WERI-Rb-1 (cell line): Measurements from ENCODE around the gene CAMSAP3.

Experiments
- DNase-seq: peaks from one replicate; pipeline ENCODE4 v3.0.0-alpha.2; 2020
- H3K27ac ChIP-seq: fragments of 250-450 bp; sonication (Bioruptor Pico); 2 replicates; pipeline ENCODE4 v1.5.1; 2020; ENCODE audit warnings: mild to moderate bottlenecking, moderate library complexity
- H3K27me3 ChIP-seq: fragments of 250-450 bp; sonication (Bioruptor Pico); 2 replicates; pipeline ENCODE4 v1.5.1; 2021; ENCODE audit warnings: mild to moderate bottlenecking, low read depth, moderate library complexity; ENCODE audit not compliant: insufficient read depth, severe bottlenecking
- H3K36me3 ChIP-seq: fragments of 250-450 bp; sonication (Bioruptor Pico); 2 replicates; pipeline ENCODE4 v1.5.1; 2020; ENCODE audit warnings: mild to moderate bottlenecking, moderate library complexity
- H3K4me3 ChIP-seq: 2 replicates; pipeline ENCODE4 v1.5.1; 2011; ENCODE audit warnings: low read depth, mild to moderate bottlenecking, control low read depth, low read length
- H3K9me3 ChIP-seq: fragments of 250-450 bp; sonication (Bioruptor Pico); 2 replicates; pipeline ENCODE4 v1.5.1; 2021; ENCODE audit warnings: mild to moderate bottlenecking, moderate library complexity; ENCODE audit not compliant: severe bottlenecking
- TF ChIP-seq, protein P1 (sequence below): IDR thresholded peaks from 2 replicates; pipeline ENCODE4 v1.5.1; 2011; ENCODE audit warnings: low read depth, mild to moderate bottlenecking, control low read depth, inconsistent platforms, low read length

The CAMSAP3 gene

DNA sequence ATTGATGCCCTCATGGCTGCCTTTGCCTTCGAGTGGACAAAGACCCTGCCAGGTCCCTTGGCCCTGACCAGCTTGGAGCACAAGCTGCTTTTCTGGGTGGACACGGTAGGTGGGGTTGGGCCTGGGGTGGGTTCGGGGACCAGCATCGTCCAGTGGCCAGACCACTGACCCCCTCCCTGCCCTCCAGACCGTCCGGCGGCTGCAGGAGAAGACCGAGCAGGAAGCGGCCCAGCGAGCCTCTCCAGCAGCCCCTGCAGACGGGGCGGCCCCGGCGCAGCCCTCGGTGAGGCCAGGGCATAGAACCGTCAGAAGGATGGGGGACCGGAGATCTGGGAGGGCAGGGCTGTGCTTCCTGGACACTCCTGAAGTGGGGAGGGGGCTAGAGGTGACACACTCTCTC lies 10.6 kb downstream of the CAMSAP3 start:
- TF ChIP-seq, protein P1, sequence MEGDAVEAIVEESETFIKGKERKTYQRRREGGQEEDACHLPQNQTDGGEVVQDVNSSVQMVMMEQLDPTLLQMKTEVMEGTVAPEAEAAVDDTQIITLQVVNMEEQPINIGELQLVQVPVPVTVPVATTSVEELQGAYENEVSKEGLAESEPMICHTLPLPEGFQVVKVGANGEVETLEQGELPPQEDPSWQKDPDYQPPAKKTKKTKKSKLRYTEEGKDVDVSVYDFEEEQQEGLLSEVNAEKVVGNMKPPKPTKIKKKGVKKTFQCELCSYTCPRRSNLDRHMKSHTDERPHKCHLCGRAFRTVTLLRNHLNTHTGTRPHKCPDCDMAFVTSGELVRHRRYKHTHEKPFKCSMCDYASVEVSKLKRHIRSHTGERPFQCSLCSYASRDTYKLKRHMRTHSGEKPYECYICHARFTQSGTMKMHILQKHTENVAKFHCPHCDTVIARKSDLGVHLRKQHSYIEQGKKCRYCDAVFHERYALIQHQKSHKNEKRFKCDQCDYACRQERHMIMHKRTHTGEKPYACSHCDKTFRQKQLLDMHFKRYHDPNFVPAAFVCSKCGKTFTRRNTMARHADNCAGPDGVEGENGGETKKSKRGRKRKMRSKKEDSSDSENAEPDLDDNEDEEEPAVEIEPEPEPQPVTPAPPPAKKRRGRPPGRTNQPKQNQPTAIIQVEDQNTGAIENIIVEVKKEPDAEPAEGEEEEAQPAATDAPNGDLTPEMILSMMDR, result no peak
- H3K36me3 ChIP-seq, result no peaks in the 10 kb centered on the region; the same call in 1 of the 2 replicates
- H3K27me3 ChIP-seq, result no peaks in the 10 kb centered on the region
- H3K9me3 ChIP-seq, result no peaks in the 10 kb centered on the region
- H3K27ac ChIP-seq, result no peak overlapping the region
- no peak overlapping the region for H3K4me3 ChIP-seq
- DNase-seq, result no peak

DNA sequence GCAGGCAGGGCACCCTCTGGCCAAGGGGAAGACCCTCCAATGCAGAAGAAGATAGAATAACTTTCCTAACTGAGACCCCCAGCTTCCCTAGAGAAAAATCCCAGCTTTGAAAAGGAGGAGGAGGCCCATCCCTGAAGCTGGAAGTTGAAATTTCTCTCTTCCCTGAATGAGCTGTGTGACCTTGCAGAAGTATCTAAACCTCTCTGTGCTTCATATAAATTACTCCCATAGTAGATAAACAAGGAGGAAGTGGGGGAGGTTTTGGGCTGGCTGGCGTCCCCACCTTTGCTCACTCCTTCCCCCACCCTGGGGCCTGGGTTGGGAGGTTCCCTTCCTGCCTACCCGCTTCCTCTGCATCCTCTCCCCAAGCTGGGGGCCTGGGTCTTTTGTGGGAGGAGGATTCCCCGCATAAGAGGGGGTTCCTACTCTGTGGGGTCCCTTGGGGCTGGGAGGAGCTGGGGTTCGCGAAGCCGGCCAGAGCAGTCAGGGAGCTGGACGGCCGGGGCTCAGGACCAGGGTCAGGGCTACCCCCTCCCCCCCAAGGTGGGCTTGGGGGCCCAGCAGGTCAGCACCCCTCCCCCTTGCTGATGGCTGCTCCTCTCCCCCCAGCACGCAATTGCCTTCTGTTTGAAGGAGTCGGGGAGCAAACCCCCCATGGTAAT lies 11.7 kb downstream of the CAMSAP3 start:
- Histone ChIP-seq H3K4me3 (no peak overlapping the region), H3K27me3 (no peaks in the 10 kb centered on the region), H3K27ac (no peak overlapping the region), H3K9me3 (no peaks in the 10 kb centered on the region), H3K36me3 (no peaks in the 10 kb centered on the region; the same call in none of the 2 replicates)
- DNase-seq, result no peak
- TF ChIP-seq, protein P1, result no peak

DNA sequence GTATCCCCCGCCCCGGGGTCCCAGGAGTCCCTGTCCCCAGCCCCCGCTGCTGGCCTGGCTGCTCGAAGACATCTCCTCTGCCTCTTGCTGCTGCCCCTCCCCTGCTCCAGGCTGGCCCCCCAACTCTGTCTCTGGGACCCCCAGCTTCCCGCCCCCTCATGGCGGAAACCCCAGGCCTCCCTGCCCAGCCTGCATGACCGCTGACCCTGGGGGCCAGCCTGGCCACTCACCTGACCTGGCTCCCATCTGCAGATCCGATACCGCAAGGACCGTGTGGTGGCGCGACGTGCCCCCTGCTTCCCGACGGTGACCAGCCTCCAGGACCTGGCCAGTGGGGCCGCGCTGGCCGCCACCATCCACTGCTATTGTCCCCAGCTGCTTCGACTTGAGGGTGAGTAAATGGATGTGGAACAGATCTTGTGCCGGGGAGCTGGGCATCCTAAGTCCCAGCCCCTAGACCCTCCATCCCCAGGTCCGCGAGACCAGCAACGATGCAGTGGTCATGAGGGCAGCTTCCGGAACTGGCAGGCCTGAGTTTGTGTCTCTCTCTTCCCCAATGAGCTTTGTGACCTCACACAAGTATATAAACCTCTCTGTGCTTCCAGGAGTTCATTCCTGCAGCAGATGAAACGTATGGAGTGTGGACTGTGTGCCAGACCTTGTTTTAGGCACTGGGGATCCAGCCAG lies 12.4 kb downstream of the CAMSAP3 start:
- H3K9me3 ChIP-seq, result no peaks in the 10 kb centered on the region
- TF ChIP-seq, protein P1, result no peak
- no peaks in the 10 kb centered on the region; the same call in none of the 2 replicates for H3K36me3 ChIP-seq
- no peak for DNase-seq
- H3K27ac ChIP-seq, result no peak overlapping the region
- no peak overlapping the region for H3K4me3 ChIP-seq
- H3K27me3 ChIP-seq, result no peaks in the 10 kb centered on the region

DNA sequence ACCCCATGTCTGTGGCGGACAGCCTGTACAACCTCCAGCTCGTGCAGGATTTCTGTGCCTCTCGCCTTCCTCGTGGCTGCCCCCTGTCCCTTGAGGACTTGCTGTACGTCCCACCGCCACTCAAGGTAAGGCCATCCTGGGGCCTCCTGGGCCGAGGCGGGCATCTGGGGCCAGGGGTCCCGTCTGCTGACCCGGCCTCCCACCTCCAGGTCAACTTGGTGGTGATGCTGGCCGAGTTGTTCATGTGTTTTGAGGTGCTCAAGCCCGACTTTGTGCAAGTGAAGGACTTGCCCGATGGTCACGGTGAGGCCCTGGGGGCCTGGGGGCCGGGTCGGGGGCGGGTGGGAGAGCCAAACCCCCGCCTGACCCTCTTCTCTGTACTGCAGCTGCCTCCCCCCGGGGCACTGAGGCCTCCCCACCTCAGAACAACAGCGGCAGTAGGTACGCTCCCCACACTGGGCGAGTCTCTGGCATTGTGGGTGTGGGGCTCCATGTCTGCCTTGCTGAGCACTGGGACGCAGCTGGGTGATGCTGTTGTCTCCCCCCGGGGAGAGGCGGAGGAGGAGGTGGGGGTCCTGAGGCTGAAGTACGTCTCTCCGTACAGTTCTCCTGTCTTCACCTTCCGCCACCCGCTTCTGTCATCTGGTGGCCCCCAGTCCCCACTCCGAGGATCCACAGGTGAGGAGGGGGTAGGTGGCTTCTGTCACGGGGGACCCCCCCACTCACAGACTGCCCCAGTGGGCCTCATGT lies 15.0 kb downstream of the CAMSAP3 start:
- DNase-seq, result peak; percentile 3
- Histone ChIP-seq H3K4me3 (no peak overlapping the region), H3K36me3 (peaks cover 4% of the 10 kb centered on the region), H3K27ac (no peak overlapping the region), H3K27me3 (no peaks in the 10 kb centered on the region), H3K9me3 (no peaks in the 10 kb centered on the region)
- TF ChIP-seq, protein P1, result no peak

DNA sequence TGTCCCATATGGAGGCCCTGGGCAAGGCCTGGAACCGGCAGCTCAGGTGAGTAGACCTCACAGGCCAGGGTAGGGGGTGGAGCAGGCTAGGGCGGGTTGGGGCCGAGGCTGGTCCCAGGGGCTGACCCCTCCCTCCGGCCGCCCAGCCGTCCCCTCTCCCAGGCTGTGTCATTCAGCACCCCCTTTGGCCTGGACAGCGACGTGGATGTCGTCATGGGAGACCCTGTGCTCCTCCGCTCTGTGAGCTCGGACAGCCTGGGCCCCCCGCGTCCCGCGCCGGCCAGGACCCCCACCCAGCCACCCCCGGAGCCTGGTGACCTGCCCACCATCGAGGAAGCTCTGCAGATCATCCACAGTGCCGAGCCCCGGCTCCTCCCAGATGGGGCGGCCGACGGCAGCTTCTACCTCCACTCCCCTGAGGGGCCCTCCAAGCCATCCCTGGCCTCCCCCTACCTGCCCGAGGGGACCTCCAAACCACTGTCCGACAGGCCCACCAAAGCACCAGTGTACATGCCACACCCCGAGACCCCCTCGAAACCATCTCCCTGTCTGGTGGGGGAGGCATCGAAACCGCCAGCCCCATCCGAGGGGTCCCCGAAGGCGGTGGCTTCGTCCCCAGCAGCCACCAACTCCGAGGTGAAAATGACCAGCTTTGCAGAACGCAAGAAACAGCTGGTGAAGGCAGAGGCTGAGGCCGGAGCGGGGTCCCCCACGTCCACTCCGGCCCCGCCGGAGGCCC lies 16.0 kb downstream of the CAMSAP3 start:
- DNase-seq, result no peak
- TF ChIP-seq, protein P1, result no peak
- Histone ChIP-seq H3K9me3 (no peaks in the 10 kb centered on the region), H3K36me3 (peaks cover 7% of the 10 kb centered on the region), H3K4me3 (no peak overlapping the region), H3K27ac (no peak overlapping the region), H3K27me3 (no peaks in the 10 kb centered on the region)
